H1 (cell line): ENCODE data around the gene ENTPD5. TPM values are rescaled to one million over a fixed set of nuclear protein-coding genes. Genes with fewer than 3 reads are reported as not detected.

ENCODE experiments used
- CTCF ChIA-PET: fragments of 300-600 bp; sonication (Branson Sonifier 250); formaldehyde crosslinking; loops from one replicate; lab custom pipeline; 2021; ENCODE audit not compliant: partially characterized antibody; lab: Charles Lee
- POLR2A ChIA-PET: fragments of 300-600 bp; sonication (Branson Sonifier 250); formaldehyde crosslinking; loops from one replicate; lab custom pipeline; 2021; ENCODE audit warnings: inconsistent platforms; ENCODE audit not compliant: partially characterized antibody; lab: Charles Lee
- DNase-seq, 2 experiments: peaks; one replicate each; pipeline versions ENCODE4 v3.0.0 to v3.0.0-alpha.2; 2010 to 2022; ENCODE audit warnings: low spot score in 2 of 2, low read depth in 1 of 2, mixed read lengths in 1 of 2
- FAIRE-seq: peaks from 2 replicates; lab custom pipeline; 2011; peaks lifted over from hg19 to GRCh38; lab: Jason Lieb, UNC
- H2AFZ ChIP-seq: 2 replicates; pipeline ENCODE4 v1.8.1; 2012; ENCODE audit warnings: low read length, inconsistent platforms
- H2AK5ac ChIP-seq: 2 replicates; pipeline ENCODE4 v1.6.1; 2013; ENCODE audit warnings: low read depth, low read length
- H2BK120ac ChIP-seq: replicated peaks from 2 replicates; pipeline ENCODE3; 2013; ENCODE audit warnings: low read depth, low read length, inconsistent platforms
- H2BK12ac ChIP-seq: 2 replicates; pipeline ENCODE4 v1.6.1; 2013; ENCODE audit warnings: low read depth, low read length
- H2BK15ac ChIP-seq: 2 replicates; pipeline ENCODE4 v1.6.1; 2013; ENCODE audit warnings: low read length
- H2BK20ac ChIP-seq: 2 replicates; pipeline ENCODE4 v1.6.1; 2013; ENCODE audit warnings: low read length
- H2BK5ac ChIP-seq: 2 replicates; pipeline ENCODE4 v1.6.1; 2013; ENCODE audit warnings: low read depth, low read length
- H3K14ac ChIP-seq: 2 replicates; pipeline ENCODE4 v1.6.1; 2013; ENCODE audit warnings: inconsistent platforms; ENCODE audit not compliant: insufficient read length
- H3K18ac ChIP-seq: 2 replicates; pipeline ENCODE4 v1.6.1; 2013; ENCODE audit warnings: low read length; ENCODE audit errors: extremely low read depth
- H3K23ac ChIP-seq: 2 replicates; pipeline ENCODE4 v1.6.1; 2013; ENCODE audit warnings: inconsistent platforms; ENCODE audit not compliant: insufficient read length
- H3K23me2 ChIP-seq: 2 replicates; pipeline ENCODE4 v1.6.1; 2013; ENCODE audit warnings: low read depth, low read length
- H3K27ac ChIP-seq: 2 replicates; pipeline ENCODE4 v1.6.1; 2011; ENCODE audit warnings: low read depth, low read length, inconsistent platforms
- H3K27me3 ChIP-seq, 4 experiments: replicated peaks in 1 of 4; 1 replicate in 1 of 4; 2 replicates in 3 of 4; pipeline versions ENCODE4 v1.6.1 to v1.8.1; 2011 to 2013; ENCODE audit warnings: low read length in 3 of 4, mild to moderate bottlenecking in 3 of 4, inconsistent platforms in 2 of 4, mixed read lengths in 2 of 4, moderate library complexity in 1 of 4; ENCODE audit not compliant: control insufficient read depth in 3 of 4, insufficient read depth in 3 of 4; ENCODE audit errors: extremely low read depth in 1 of 4
- H3K36me3 ChIP-seq, 4 experiments: 2 replicates each; pipeline versions ENCODE4 v1.6.1 to v1.8.1; 2011 to 2013; ENCODE audit warnings: mild to moderate bottlenecking in 4 of 4, low read length in 3 of 4, moderate library complexity in 2 of 4, control low read depth in 1 of 4, inconsistent platforms in 1 of 4; ENCODE audit not compliant: insufficient read depth in 4 of 4, control insufficient read depth in 2 of 4
- H3K4ac ChIP-seq: replicated peaks from 2 replicates; pipeline ENCODE3; 2013; ENCODE audit warnings: low read length, low read depth, mixed read lengths, inconsistent platforms; ENCODE audit not compliant: insufficient read length
- H3K4me1 ChIP-seq, 4 experiments: replicated peaks in 1 of 4; 1 replicate in 1 of 4; 2 replicates in 3 of 4; pipeline versions ENCODE4 v1.6.1 to v1.8.1; 2011 to 2013; ENCODE audit warnings: low read length in 3 of 4, inconsistent platforms in 2 of 4, mixed read lengths in 1 of 4; ENCODE audit not compliant: insufficient read depth in 4 of 4, control insufficient read depth in 3 of 4
- H3K4me2 ChIP-seq, 2 experiments: 2 replicates each; pipeline versions ENCODE4 v1.6.1 to v1.8.1; 2011 to 2013; ENCODE audit warnings: low read depth in 2 of 2, low read length in 2 of 2, control low read depth in 1 of 2, inconsistent platforms in 1 of 2, mild to moderate bottlenecking in 1 of 2; ENCODE audit not compliant: insufficient read depth in 1 of 2
- H3K4me3 ChIP-seq, 4 experiments: fragments of 200-600, 300-600 bp in 1 of 4; sonication (generic), shearing (Covaris generic), sonication (Bioruptor Twin) in 1 of 4; 2 replicates each; pipeline versions ENCODE4 v1.5.1 to v1.8.1; 2011 to 2016; ENCODE audit warnings: low read length in 4 of 4, low read depth in 3 of 4, control low read depth in 2 of 4, inconsistent platforms in 2 of 4, mild to moderate bottlenecking in 2 of 4, mixed read lengths in 1 of 4, moderate library complexity in 1 of 4; ENCODE audit not compliant: insufficient read depth in 2 of 4; ENCODE audit errors: extremely low read depth in 1 of 4
- H3K56ac ChIP-seq: replicated peaks from 2 replicates; pipeline ENCODE3; 2013; ENCODE audit warnings: low read depth, mild to moderate bottlenecking, mixed read lengths, low read length, inconsistent platforms; ENCODE audit not compliant: insufficient read length
- H3K79me1 ChIP-seq: 2 replicates; pipeline ENCODE4 v1.6.1; 2013; ENCODE audit warnings: low read depth, low read length, control low read depth
- H3K79me2 ChIP-seq, 2 experiments: 2 replicates each; pipeline versions ENCODE4 v1.6.1 to v1.8.1; 2012 to 2013; ENCODE audit warnings: low read length in 2 of 2, mild to moderate bottlenecking in 2 of 2, inconsistent platforms in 1 of 2; ENCODE audit not compliant: insufficient read depth in 2 of 2, control insufficient read depth in 1 of 2
- H3K9ac ChIP-seq, 4 experiments: replicated peaks in 1 of 4; 1 replicate in 1 of 4; 2 replicates in 3 of 4; pipeline versions ENCODE4 v1.6.1 to v1.8.1; 2011 to 2013; ENCODE audit warnings: low read depth in 3 of 4, low read length in 3 of 4, control low read depth in 2 of 4, mild to moderate bottlenecking in 2 of 4, moderate library complexity in 2 of 4, inconsistent platforms in 1 of 4; ENCODE audit errors: extremely low read depth in 1 of 4
- H3K9me3 ChIP-seq, 2 experiments: 2 replicates each; pipeline versions ENCODE4 v1.6.1 to v1.8.1; 2012 to 2013; ENCODE audit warnings: mild to moderate bottlenecking in 2 of 2, moderate library complexity in 2 of 2, control low read depth in 1 of 2, inconsistent platforms in 1 of 2, low read depth in 1 of 2, low read length in 1 of 2, mixed read lengths in 1 of 2; ENCODE audit not compliant: insufficient read depth in 2 of 2
- H4K20me1 ChIP-seq, 2 experiments: replicated peaks in 1 of 2; 2 replicates each; pipeline versions ENCODE3 to v1.8.1; 2011 to 2013; ENCODE audit warnings: inconsistent platforms in 2 of 2, low read length in 2 of 2, mild to moderate bottlenecking in 1 of 2; ENCODE audit not compliant: insufficient read depth in 2 of 2, control insufficient read depth in 1 of 2
- H4K5ac ChIP-seq: 2 replicates; pipeline ENCODE4 v1.6.1; 2013; ENCODE audit warnings: low read length, low read depth, mixed read lengths, inconsistent platforms; ENCODE audit not compliant: insufficient read length
- H4K8ac ChIP-seq: 2 replicates; pipeline ENCODE4 v1.8.0; 2013; ENCODE audit warnings: mild to moderate bottlenecking, moderate library complexity, low read length, inconsistent platforms; ENCODE audit not compliant: insufficient read depth; ENCODE audit errors: extremely low read depth
- H4K91ac ChIP-seq: replicated peaks from 2 replicates; pipeline ENCODE3; 2013; ENCODE audit warnings: low read length, mixed read lengths, inconsistent platforms; ENCODE audit not compliant: insufficient read length
- CEBPB ChIP-seq: IDR thresholded peaks from 2 replicates; pipeline ENCODE4 v1.6.1; 2012; ENCODE audit warnings: low read depth, low read length
- KDM1A ChIP-seq: fragments of 200-600, 300-600 bp; sonication (generic); IDR thresholded peaks from 2 replicates; pipeline ENCODE4 v1.7.1; 2016; ENCODE audit warnings: mild to moderate bottlenecking, low read length, borderline replicate concordance
- WGBS, 2 experiments: shearing (Covaris generic) in 1 of 2; methylation state at CpG; one replicate each; pipeline versions ENCODE4 v1.1.6 to v1.1.7; 2013 to 2015; ENCODE audit warnings: low lambda C conversion rate in 2 of 2, mixed read lengths in 2 of 2, inconsistent platforms in 1 of 2, low coverage in 1 of 2, missing lambda C conversion rate in 1 of 2; ENCODE audit not compliant: insufficient replicate concordance in 2 of 2, insufficient coverage in 1 of 2, insufficient read length in 1 of 2; ENCODE audit errors: extremely low coverage in 1 of 2, missing lambda C conversion rate in 1 of 2; 5-methylcytosine and 5-hydroxymethylcytosine counted together
- polyA plus RNA-seq, 7 experiments: library from polyadenylated mRNA; depleted of rRNA in 3 of 7; stranded (reverse) in 5 of 7; unstranded in 2 of 7; fragments of >200 nt in 5 of 7; fragments of 200-250 nt in 2 of 7; gene quantifications; 1 replicate in 5 of 7; 2 replicates in 1 of 7; 4 replicates in 1 of 7; pipeline versions ENCODE4 v1.2.1 to v1.2.3, GENCODE V29; 2011 to 2013; ENCODE audit warnings: missing spikeins in 2 of 7, mixed read lengths in 2 of 7
- total RNA-seq: library from RNA; stranded (reverse); fragmentation: NEBNext Ultra II Directional; extraction: Animal tissue kit (Norgen Biotek cat#: 25700); gene quantifications from 2 replicates; pipeline ENCODE4 v1.2.1, GENCODE V29; 2021
- TF ChIP-seq, protein P1 (sequence below), 3 experiments: IDR thresholded peaks; 1 replicate in 2 of 3; 2 replicates in 1 of 3; pipeline versions ENCODE4 v1.5.1 to v1.6.1; 2011; ENCODE audit warnings: low read length in 3 of 3, mild to moderate bottlenecking in 3 of 3, inconsistent platforms in 2 of 3, low read depth in 1 of 3, moderate library complexity in 1 of 3; ENCODE audit not compliant: insufficient read depth in 1 of 3; ENCODE audit errors: control extremely low read depth in 1 of 3

ENTPD5 gene
- total and polyA plus RNA-seq, 2 of the 8 experiments (the other 6 are each of a cell fraction or from before 2014, with no cell fraction given): 5.0 to 6.5 TPM

DNA sequence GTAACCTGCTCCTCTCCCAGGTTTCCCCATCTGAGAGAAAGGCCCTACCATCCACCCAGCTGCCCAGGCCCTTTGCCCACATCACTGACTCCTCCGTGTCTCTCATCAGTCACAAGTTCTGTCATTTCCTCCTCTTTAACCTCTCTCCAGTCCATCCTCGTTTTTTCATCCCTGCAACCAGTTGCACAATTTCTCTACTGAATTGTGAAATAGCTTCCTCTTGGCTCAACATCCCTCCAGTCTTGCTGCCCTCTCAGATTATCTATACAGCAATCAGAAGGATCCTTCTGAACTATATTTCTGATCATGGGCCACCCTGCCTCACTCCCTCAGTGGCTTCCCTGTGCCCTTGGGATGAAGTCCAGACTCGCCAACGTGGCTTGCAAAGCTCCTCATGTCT lies 76.0 kb downstream of the ENTPD5 start:
- no peak overlapping the region for H2AK5ac ChIP-seq
- H3K14ac ChIP-seq: no peak overlapping the region
- no peak overlapping the region for H3K4me2 ChIP-seq
- H2AFZ ChIP-seq: no peak overlapping the region
- no peak overlapping the region for H2BK20ac ChIP-seq
- H3K79me1 ChIP-seq: no peaks in the 10 kb centered on the region
- no peak overlapping the region for H3K56ac ChIP-seq
- H2BK120ac ChIP-seq: no peak overlapping the region
- H3K36me3 ChIP-seq: no peaks in the 10 kb centered on the region
- no peak overlapping the region; the same call in 1 of the 2 replicates for H4K8ac ChIP-seq
- no peak overlapping the region for H2BK12ac ChIP-seq
- no peak for DNase-seq
- H3K79me2 ChIP-seq: no peaks in the 10 kb centered on the region
- H4K5ac ChIP-seq: no peak overlapping the region
- no peak overlapping the region for H3K23ac ChIP-seq
- TF ChIP-seq CEBPB: peak; percentile 49; the same call in 1 of the 2 replicates
- TF ChIP-seq, protein P1, sequence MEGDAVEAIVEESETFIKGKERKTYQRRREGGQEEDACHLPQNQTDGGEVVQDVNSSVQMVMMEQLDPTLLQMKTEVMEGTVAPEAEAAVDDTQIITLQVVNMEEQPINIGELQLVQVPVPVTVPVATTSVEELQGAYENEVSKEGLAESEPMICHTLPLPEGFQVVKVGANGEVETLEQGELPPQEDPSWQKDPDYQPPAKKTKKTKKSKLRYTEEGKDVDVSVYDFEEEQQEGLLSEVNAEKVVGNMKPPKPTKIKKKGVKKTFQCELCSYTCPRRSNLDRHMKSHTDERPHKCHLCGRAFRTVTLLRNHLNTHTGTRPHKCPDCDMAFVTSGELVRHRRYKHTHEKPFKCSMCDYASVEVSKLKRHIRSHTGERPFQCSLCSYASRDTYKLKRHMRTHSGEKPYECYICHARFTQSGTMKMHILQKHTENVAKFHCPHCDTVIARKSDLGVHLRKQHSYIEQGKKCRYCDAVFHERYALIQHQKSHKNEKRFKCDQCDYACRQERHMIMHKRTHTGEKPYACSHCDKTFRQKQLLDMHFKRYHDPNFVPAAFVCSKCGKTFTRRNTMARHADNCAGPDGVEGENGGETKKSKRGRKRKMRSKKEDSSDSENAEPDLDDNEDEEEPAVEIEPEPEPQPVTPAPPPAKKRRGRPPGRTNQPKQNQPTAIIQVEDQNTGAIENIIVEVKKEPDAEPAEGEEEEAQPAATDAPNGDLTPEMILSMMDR (IDR thresholded peaks at IDR 0.05; ENCODE audit: control extremely low read depth in 1 of 3, insufficient read depth in 1 of 3, low read depth in 1 of 3, low read length in 3 of 3): no peak
- TF ChIP-seq KDM1A: no peak
- TF ChIP-seq, all 59 proteins: peak for 1
- no peak overlapping the region for H3K27ac ChIP-seq
- WGBS, 2 experiments: 77% methylated on average over 4 of the region's 4 CpGs; no CpG with 5 or more reads in 1 of the 2 experiments
- FAIRE-seq: no peak
- H3K18ac ChIP-seq: no peak overlapping the region
- POLR2A ChIA-PET: no interaction called here
- no peaks in the 10 kb centered on the region for H4K20me1 ChIP-seq
- H3K9me3 ChIP-seq: no peaks in the 10 kb centered on the region
- no peaks in the 10 kb centered on the region for H3K4me1 ChIP-seq
- H2BK5ac ChIP-seq: no peak overlapping the region
- no peak overlapping the region for H3K9ac ChIP-seq
- no peak overlapping the region for H3K4me3 ChIP-seq
- no peak overlapping the region for H2BK15ac ChIP-seq
- no peak overlapping the region for H3K4ac ChIP-seq
- H4K91ac ChIP-seq: no peak overlapping the region
- H3K27me3 ChIP-seq: no peaks in the 10 kb centered on the region
- CTCF ChIA-PET: interaction anchor here (1.0 kb wide), 1 partner anchor 125 kb away, joined by 3 read pairs; no protein-coding TSS in a partner anchor
- H3K23me2 ChIP-seq: no peaks in the 10 kb centered on the region
